B cell (primary cell): ENCODE data around the gene CAMK1D. TPM values are rescaled to one million over a fixed set of nuclear protein-coding genes. Genes with fewer than 3 reads are reported as not detected.

Source experiments
- ATAC-seq: fragments of 200-7000 bp; cut with Tn5 transposase; one replicate; pipeline ENCODE4 v1.10.0; 2021; ENCODE audit warnings: low read depth, mild to moderate bottlenecking, moderate number of reproducible peaks, moderate library complexity
- CTCF ChIA-PET: fragments of 350-600 bp; sonication (Branson Sonifier 250); formaldehyde crosslinking; loops from one replicate; lab custom pipeline; 2021; ENCODE audit warnings: antibody characterized with exemption, inconsistent platforms; lab: Charles Lee
- POLR2A ChIA-PET: fragments of 350-600 bp; sonication (Branson Sonifier 250); formaldehyde crosslinking; loops from one replicate; lab custom pipeline; 2021; ENCODE audit warnings: antibody characterized with exemption; lab: Charles Lee
- DNase-seq: peaks from one replicate; pipeline ENCODE4 v3.0.0; 2013
- H2AFZ ChIP-seq: 2 replicates; pipeline ENCODE4 v1.6.1; 2012; ENCODE audit warnings: mild to moderate bottlenecking, low read depth, low read length; ENCODE audit not compliant: insufficient read depth, poor library complexity, severe bottlenecking
- H3K27ac ChIP-seq, 2 donors: 1 replicate in 1 of 2; 2 replicates in 1 of 2; pipeline ENCODE4 v1.5.1; 2012 to 2013; ENCODE audit warnings: low read length in 2 of 2, mild to moderate bottlenecking in 2 of 2, moderate library complexity in 1 of 2
- H3K27me3 ChIP-seq, 4 experiments: fragments of 200-600 bp in 1 of 4; sonication (generic) in 1 of 4; replicated peaks in 1 of 4; 1 replicate in 2 of 4; 2 replicates in 2 of 4; pipeline versions ENCODE4 v1.6.1 to v1.7.0; 2013 to 2016; ENCODE audit warnings: low read length in 3 of 4, mild to moderate bottlenecking in 2 of 4, mixed read lengths in 1 of 4, moderate library complexity in 1 of 4; ENCODE audit not compliant: insufficient read depth in 4 of 4, control insufficient read depth in 3 of 4; ENCODE audit errors: control extremely low read depth in 1 of 4
- H3K36me3 ChIP-seq, 2 experiments: replicated peaks in 1 of 2; 1 replicate in 1 of 2; 2 replicates in 1 of 2; pipeline versions ENCODE4 v1.6.1 to v1.7.1; 2013; ENCODE audit warnings: low read length in 1 of 2; ENCODE audit not compliant: insufficient read depth in 2 of 2, control insufficient read depth in 1 of 2; ENCODE audit errors: control extremely low read depth in 1 of 2, extremely low read depth in 1 of 2
- H3K4me1 ChIP-seq, 2 donors: fragments of 200-600 bp in 1 of 2; sonication (generic) in 1 of 2; 1 replicate in 1 of 2; 2 replicates in 1 of 2; pipeline versions ENCODE4 v1.5.1 to v1.6.1; 2013 to 2017; ENCODE audit warnings: low read length in 2 of 2; ENCODE audit not compliant: control insufficient read depth in 2 of 2, insufficient read depth in 2 of 2
- H3K4me2 ChIP-seq: replicated peaks from 2 replicates; pipeline ENCODE3; 2012; ENCODE audit warnings: mild to moderate bottlenecking, low read depth, low read length; ENCODE audit not compliant: poor library complexity, severe bottlenecking
- H3K4me3 ChIP-seq, 5 experiments: fragments of 200-600 bp in 1 of 5; sonication (generic) in 1 of 5; 1 replicate in 3 of 5; 2 replicates in 2 of 5; pipeline versions ENCODE4 v1.5.1 to v1.7.0; 2011 to 2016; ENCODE audit warnings: low read length in 4 of 5, mild to moderate bottlenecking in 4 of 5, low read depth in 2 of 5, control low read depth in 1 of 5, moderate library complexity in 1 of 5; ENCODE audit not compliant: insufficient read depth in 1 of 5; ENCODE audit errors: control extremely low read depth in 1 of 5, extremely low read depth in 1 of 5
- H3K79me2 ChIP-seq: fragments of 200-600 bp; sonication (generic); one replicate; pipeline ENCODE4 v1.6.0; 2016; ENCODE audit warnings: low read length; ENCODE audit not compliant: control insufficient read depth, insufficient read depth
- H3K9ac ChIP-seq: fragments of 200-600 bp; sonication (generic); 2 replicates; pipeline ENCODE4 v1.6.1; 2017; ENCODE audit warnings: mild to moderate bottlenecking, low read length, moderate library complexity
- H3K9me3 ChIP-seq, 3 donors: one replicate each; pipeline versions ENCODE4 v1.6.1 to v1.7.1; 2013; ENCODE audit warnings: low read length in 2 of 3; ENCODE audit not compliant: control insufficient read depth in 2 of 3, insufficient read depth in 1 of 3; ENCODE audit errors: control extremely low read depth in 1 of 3
- H4K20me1 ChIP-seq: 2 replicates; pipeline ENCODE4 v1.6.0; 2012; ENCODE audit warnings: mild to moderate bottlenecking, low read length; ENCODE audit not compliant: insufficient read depth, control insufficient read depth, poor library complexity, severe bottlenecking
- H3K27ac Mint-ChIP-seq: one replicate; pipeline ENCODE4 v1.8.0; 2021; ENCODE audit warnings: mixed read lengths
- H3K27me3 Mint-ChIP-seq: one replicate; pipeline ENCODE4 v1.8.0; 2021; ENCODE audit warnings: mixed read lengths
- H3K4me1 Mint-ChIP-seq: one replicate; pipeline ENCODE4 v1.8.0; 2021; ENCODE audit warnings: mixed read lengths
- H3K4me3 Mint-ChIP-seq: one replicate; pipeline ENCODE4 v1.8.0; 2021; ENCODE audit warnings: mixed read lengths
- H3K9me3 Mint-ChIP-seq: one replicate; pipeline ENCODE4 v1.8.0; 2022; ENCODE audit warnings: mixed read lengths; ENCODE audit not compliant: insufficient read depth
- EZH2 ChIP-seq: IDR thresholded peaks from 2 replicates; pipeline ENCODE4 v1.6.1; 2012; ENCODE audit warnings: borderline replicate concordance, low read depth, mild to moderate bottlenecking, moderate library complexity, low read length; ENCODE audit not compliant: insufficient read depth, poor library complexity, severe bottlenecking
- WGBS: methylation state at CpG from one replicate; pipeline ENCODE4 v1.1.5; 2013; ENCODE audit warnings: missing lambda C conversion rate; ENCODE audit not compliant: insufficient coverage; 5-methylcytosine and 5-hydroxymethylcytosine counted together
- intact Hi-C: fragments of 100-400 bp; cut with micrococcal nuclease; formaldehyde crosslinking; loops from one replicate; pipeline ENCODE4 v1.10.0; 2022
- polyA plus RNA-seq: library from polyadenylated mRNA; depleted of rRNA; stranded (reverse); fragments of >200 nt; gene quantifications from 2 replicates; pipeline ENCODE4 v1.2.3, GENCODE V29; 2012
- total RNA-seq, 2 donors: library from RNA; stranded (reverse); fragments of 120-200 nt in 1 of 2; gene quantifications; 1 replicate in 1 of 2; 2 replicates in 1 of 2; pipeline versions ENCODE4 v1.2.3 to v1.2.4, GENCODE V29; 2013 to 2022
- TF ChIP-seq, protein P1 (sequence below): fragments of 200-600 bp; IDR thresholded peaks from one replicate; pipeline ENCODE4 v1.8.0; 2022; ENCODE audit warnings: antibody characterized with exemption, mild to moderate bottlenecking

CAMK1D gene
- total and polyA plus RNA-seq, 2 donors (not counting 1 experiment from before 2014, with no cell fraction given) = 34.1 to 69.7 TPM

- Histone ChIP-seq H3K36me3 (no peaks in the 10 kb centered on the region), H3K79me2 (peaks cover 100% of the 10 kb centered on the region), H3K9me3 (no peaks in the 10 kb centered on the region), H3K4me2 (no peak overlapping the region), H3K4me1 (peaks cover 6 to 13% of the 10 kb centered on the region in 2 donors), H3K9ac (peak overlapping the region; percentile 23), H3K27me3 (no peaks in the 10 kb centered on the region), H4K20me1 (peaks cover 98% of the 10 kb centered on the region), H3K27ac (no peak overlapping the region), H3K4me3 (no peak overlapping the region), H2AFZ (no peak overlapping the region)
- peaks cover 69% of the 10 kb centered on the region for H3K4me1 Mint-ChIP-seq
- peak overlapping the region; percentile 46 for H3K27ac Mint-ChIP-seq
- ATAC-seq (no peak), DNase-seq (no peak)
- no peaks in the 10 kb centered on the region for H3K9me3 Mint-ChIP-seq
- ChIA-PET CTCF (no interaction called here), POLR2A (no interaction called here)
- H3K27me3 Mint-ChIP-seq = no peaks in the 10 kb centered on the region
- intact Hi-C loops = no loop called here
- TF ChIP-seq, protein P1, sequence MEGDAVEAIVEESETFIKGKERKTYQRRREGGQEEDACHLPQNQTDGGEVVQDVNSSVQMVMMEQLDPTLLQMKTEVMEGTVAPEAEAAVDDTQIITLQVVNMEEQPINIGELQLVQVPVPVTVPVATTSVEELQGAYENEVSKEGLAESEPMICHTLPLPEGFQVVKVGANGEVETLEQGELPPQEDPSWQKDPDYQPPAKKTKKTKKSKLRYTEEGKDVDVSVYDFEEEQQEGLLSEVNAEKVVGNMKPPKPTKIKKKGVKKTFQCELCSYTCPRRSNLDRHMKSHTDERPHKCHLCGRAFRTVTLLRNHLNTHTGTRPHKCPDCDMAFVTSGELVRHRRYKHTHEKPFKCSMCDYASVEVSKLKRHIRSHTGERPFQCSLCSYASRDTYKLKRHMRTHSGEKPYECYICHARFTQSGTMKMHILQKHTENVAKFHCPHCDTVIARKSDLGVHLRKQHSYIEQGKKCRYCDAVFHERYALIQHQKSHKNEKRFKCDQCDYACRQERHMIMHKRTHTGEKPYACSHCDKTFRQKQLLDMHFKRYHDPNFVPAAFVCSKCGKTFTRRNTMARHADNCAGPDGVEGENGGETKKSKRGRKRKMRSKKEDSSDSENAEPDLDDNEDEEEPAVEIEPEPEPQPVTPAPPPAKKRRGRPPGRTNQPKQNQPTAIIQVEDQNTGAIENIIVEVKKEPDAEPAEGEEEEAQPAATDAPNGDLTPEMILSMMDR = no peak
- no peak for TF ChIP-seq EZH2
- no peak overlapping the region for H3K4me3 Mint-ChIP-seq
- 63% methylated on average over 2 of the region's 7 CpGs for WGBS
Observed at GRCh38 chr10:12500381-12501303, 151.3 kb downstream of the CAMK1D start.

GRCh38 chr10:12501324-12501723 is 152.0 kb downstream of the CAMK1D start:
- H3K9me3 ChIP-seq = no peaks in the 10 kb centered on the region
- no peaks in the 10 kb centered on the region for H3K27me3 ChIP-seq
- no peaks in the 10 kb centered on the region for H3K9me3 Mint-ChIP-seq
- WGBS = 92% methylated on average over 10 of the region's 12 CpGs
- peaks cover 100% of the 10 kb centered on the region for H3K79me2 ChIP-seq
- ChIA-PET CTCF (no interaction called here), POLR2A (no interaction called here)
- H3K4me1 Mint-ChIP-seq = peaks cover 73% of the 10 kb centered on the region
- H3K27me3 Mint-ChIP-seq = no peaks in the 10 kb centered on the region
- H3K9ac ChIP-seq = no peak overlapping the region
- ATAC-seq (no peak), DNase-seq (no peak)
- peaks cover 6 to 13% of the 10 kb centered on the region in 2 donors for H3K4me1 ChIP-seq
- no peaks in the 10 kb centered on the region for H3K36me3 ChIP-seq
- H3K4me3 ChIP-seq = no peak overlapping the region
- peaks cover 98% of the 10 kb centered on the region for H4K20me1 ChIP-seq
- no peak overlapping the region for H3K4me2 ChIP-seq
- TF ChIP-seq, protein P1 = no peak
- no peak for TF ChIP-seq EZH2
- no peak overlapping the region for H2AFZ ChIP-seq
- H3K4me3 Mint-ChIP-seq = no peak overlapping the region
- intact Hi-C loops = no loop called here
- no peak overlapping the region for H3K27ac ChIP-seq
- no peak overlapping the region for H3K27ac Mint-ChIP-seq
